Activated CD4-positive, alpha-beta T cell treated with anti-CD3 and anti-CD28 coated beads for 24 hours (primary cell): ENCODE measurements around the gene PHC2.

ENCODE experiments used
- DNase-seq, 2 donors: peaks; one replicate each; pipeline ENCODE4 v3.0.0-alpha.2; 2020; ENCODE audit warnings: low read depth in 2 of 2

PHC2 gene

DNA sequence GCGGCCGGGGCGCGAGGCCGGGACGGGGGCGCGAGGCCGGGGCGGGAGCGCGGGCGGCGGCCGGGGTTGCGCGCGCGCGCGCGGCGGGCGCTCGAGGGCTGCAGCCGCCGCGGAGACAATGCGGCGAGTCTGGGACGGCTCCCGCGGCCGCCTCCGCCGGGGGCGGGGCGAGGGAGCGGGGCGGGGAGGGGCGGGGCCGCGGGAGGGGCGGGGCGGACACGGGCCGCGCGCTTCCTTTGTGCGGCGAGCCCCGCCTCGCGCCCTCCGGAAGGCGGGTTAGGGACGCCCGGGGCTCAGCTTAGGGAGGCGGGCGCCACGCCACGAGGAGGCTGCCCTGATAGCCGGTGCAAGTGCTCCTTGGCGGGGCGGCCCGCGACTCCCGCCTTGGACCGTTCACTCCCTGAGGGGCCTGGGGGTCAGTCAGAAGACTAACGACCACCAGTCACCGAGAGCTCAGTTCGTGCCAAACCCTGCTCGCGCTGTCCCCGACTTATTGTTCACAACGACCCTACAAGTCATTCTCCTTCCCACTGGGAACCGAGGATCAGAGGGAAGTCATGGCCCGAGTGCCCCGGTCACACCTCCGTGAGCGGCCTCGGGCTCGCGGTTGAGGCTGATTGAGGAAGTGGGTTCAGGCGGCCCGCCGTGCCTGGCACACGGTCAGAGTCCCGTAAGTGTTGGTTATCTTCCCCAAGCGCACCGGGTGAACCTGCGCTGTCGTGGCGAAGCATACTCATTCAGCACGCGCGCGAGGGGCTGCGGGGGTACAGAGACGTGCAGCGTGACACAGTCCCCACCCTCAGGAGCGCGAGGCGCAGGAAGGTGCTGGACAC lies 80.9 kb downstream of the PHC2 start:
- peak; percentile 60 to 67 for DNase-seq

DNA sequence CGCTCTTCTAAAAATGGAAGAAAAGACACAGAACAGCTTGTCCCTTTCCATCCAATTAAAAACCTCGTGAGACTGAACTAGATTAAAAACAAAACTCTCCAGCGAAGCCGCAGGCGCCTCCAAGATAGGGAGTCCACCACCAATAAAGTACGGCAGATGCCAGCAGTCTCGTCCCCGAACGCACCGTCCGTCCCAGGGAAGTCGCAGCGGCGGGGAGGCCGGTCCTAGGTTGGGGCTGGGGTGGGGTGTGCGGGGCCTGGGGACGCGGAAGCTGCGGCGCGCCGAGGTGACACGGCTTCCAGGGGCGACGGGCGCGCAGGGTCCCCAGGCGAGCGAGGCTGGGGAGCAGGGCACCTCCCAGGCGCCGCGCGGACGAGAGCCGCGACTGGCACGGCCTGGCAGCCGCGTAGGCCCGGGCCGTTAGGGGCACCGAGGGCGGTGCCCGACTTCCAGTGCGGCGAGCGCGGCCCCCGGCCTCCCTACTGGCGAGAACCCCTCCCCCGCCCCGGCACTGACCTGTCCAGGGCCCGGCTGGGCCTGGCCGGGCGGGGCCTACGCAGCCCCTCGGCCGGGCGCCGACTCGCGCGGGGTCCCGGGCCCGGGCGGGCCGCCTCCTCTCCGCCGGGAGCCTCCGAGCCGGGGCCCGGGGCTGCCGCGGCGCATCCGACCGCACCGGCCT lies 81.7 kb downstream of the PHC2 start:
- peak; percentile 11 to 38 for DNase-seq

DNA sequence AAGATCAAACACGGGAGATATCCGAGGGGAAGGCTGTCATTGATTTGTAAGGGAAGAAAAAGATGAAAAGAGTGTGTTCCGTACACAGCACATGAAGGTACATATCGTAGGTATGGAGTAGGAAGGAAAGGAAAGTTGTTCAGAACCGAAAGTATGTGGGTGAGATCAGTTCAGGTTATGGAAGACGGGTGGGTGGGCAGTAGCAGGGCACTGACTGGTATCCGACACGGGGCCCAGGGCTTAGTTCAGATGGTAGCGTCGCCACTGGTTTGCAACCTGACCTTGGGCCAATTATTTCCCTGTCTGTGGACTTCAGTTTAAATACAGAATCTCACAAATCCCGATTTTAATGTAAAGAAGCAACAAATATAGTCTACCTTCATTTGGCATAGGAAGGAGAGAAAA lies 82.2 kb downstream of the PHC2 start:
- peak; percentile 11 to 19 for DNase-seq

DNA sequence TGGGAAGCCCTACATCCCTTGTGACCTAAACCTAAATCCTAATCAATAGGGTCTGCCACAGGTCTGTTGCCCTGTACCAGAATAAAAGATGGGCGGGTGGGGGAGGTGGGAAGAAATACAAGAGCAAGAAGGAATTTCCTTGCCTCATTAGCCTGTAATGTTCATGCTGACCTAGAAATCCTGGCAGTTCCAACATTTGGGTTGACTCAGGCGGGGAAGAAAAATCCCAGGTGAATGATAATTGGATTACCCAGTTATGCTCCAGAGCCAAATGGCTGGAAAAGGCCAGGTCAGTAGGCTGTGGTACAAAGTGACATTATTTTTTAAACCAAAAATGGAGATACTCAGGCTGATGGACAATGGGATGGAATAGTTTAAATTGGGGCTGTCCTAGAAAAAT lies 82.7 kb downstream of the PHC2 start:
- DNase-seq, result no peak

DNA sequence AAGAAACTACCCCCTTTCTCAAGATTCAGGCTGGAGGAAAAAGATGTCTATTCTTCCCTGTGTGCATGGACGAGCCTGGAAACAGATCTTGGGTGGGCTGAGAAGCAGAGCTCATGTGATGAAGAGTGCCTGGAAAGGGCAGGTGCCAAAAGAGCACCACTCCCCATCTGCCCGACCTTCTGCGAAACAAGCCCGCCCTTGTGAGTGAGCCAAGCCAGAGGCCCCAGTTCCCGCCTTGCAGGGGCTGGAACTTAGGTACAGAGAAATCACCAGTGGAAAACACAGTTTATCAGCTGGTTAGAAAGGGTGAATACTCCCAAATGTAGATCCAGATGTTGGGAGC lies 83.3 kb downstream of the PHC2 start:
- no peak for DNase-seq

DNA sequence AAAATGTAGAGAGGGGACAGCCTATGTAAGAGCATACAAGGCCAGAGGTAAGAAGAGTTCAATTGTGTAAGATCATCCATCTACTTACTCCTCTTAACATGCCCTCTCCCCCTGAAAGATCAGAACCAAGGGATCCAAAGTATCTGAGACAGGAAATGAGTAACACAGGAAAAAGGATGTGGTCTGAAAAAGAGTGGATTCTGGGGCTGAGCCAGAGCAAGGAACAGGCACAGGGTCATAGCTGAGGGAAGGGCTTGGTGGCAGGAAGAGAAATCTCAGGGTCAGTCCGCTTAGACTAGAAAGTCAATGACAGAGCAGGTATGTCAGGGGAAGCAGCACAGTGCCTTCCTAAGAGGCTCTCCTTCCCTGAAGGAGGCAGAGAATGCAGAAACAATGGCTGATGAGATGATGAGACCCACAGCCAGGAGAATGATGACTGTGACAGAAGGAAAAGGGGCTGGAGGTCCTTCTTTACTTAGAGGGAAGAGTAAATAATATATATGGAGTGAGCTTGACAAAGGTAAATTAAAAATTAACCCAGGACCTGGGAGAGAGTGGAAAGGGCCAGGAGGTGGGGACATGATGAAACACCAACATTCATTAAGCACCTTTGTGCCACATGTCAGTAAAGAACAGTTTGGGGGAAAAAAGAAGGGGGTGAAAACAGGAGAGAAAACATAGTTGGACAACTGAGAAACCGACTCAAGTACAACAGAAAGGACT lies 83.8 kb downstream of the PHC2 start:
- DNase-seq, result no peak

DNA sequence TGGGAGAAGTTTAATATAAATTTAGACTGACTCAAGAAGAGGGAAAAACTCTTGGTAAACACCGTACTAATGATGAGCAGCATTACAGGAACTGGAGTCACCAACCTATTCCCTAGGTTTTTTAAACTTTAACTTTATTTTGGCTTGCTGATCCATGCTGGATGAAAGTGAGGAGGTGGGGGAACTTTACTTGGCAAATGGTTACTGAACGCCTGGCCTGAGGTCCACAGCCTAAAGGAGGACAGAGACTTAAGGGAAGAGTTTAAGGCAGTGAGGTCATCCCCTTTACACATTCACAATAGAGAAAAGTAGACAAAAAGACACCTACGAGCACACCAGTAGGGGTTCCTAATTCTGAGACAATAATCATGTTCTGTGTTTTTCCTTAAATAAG lies 84.4 kb downstream of the PHC2 start:
- no peak for DNase-seq

DNA sequence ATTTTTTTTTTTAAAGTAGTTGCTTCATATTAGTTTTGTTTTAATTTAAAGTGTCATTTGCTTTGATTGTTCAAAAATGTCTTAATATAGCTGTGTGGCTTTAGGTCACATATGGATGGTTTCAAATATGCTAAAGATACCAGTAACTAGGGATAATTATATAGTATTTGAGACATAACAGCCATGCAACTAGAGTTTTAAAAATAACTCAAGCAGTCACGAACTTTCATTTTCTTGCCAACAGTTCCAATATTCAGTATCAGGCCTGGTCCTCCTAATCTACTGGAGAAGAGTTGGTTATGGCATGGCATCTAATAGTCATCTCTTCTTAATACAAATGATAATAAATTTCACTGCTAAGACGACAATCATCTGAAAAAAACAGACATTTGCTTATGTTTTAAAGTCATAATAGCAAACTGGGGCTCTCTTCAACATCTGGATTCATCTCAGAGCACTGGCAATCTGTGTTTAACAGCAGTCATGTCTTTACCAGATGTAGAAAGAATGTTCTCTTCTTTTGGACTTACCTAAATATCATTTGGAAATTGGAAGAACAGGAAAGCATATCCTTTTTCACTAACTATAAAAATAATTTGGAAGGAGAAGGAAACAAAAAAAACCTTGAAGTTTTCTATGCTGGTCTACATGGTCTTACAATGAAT lies 85.9 kb downstream of the PHC2 start:
- no peak for DNase-seq

DNA sequence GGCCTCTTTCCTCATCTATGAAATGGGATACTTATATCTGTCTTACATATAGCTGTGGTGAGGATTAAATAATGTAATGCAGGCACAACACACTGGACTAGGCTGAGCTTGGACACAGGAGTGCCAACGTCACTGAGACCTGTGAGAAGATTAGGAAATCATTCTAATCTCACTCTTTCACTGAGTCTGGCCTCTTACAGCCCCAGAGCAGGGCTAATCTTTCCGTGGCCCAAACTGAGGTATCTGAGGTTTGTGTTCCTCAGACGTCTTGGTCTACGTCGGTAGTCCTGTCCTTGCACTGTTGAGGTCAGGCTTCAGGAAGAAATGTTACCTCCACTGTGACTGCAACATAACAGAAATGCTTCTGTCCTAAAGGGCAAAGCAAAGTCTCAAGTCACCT lies 87.4 kb downstream of the PHC2 start:
- DNase-seq, result no peak

DNA sequence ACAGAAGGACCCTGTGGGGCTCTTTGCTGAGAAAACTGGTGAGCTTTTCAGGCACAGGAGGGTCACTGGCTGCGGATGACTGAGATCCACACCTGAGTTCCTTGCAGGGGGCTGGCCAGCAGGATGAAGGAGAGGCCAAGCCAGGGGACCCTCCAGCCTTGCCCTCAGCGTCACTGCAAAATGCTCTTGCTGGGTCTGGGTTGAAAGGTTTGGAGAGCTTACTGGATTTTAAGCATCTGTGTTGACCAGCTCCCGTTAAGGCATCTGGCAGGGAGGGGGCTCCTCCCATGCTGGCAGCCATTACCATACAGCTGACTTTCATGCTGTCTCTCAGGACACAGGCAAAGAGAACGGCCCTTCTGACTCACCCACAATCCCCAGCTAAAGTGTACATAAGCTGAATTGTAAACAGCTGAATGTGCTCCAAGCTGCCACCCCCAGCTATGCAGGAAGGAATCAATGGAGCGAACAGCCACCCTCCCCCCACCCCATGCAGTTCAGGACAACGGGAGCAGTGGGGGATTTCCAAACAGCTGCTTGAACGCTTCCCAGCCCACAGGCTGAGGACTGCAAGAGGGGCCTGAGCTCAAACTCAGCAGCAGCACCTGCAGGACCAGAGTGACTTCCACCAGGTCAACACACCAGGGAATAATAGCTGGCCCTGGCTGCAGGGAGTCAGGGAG lies 88.7 kb downstream of the PHC2 start:
- DNase-seq, result no peak

DNA sequence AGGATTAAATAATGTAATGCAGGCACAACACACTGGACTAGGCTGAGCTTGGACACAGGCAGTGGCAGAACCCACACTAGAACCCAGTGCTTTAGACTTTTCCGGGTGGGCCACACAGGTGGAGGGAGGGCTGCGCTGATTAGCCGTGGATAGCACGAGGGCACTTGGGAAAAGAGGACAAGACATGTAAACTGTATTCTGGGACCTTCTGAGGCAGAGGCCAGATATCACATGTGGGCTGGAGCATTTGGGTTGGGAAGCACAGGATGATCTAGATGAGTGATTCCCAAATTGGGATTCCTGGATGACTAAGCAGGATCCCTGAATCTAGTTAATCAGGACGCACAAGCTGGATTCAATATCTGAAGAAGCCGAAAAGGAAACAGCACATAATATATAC lies 89.7 kb downstream of the PHC2 start:
- no peak for DNase-seq

DNA sequence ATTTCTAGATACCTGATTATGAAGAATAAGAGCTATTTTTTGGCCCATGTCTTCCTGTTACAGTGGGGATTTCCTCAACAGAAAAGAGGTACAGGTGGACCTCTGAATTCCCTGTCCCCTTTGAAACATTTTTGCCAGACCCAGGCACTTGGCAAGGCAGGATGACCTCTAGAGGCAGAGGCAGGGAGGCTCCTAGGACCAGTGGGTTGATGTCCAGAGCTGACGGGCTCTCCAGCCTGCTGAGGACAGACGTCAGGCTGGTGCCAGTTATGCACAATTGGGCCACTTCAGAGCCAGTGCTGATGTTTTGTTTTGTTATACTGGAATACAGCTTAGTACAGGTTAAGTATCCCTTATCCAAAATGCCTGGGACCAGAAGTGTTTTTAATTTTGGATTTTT lies 91.5 kb downstream of the PHC2 start:
- DNase-seq, result no peak

DNA sequence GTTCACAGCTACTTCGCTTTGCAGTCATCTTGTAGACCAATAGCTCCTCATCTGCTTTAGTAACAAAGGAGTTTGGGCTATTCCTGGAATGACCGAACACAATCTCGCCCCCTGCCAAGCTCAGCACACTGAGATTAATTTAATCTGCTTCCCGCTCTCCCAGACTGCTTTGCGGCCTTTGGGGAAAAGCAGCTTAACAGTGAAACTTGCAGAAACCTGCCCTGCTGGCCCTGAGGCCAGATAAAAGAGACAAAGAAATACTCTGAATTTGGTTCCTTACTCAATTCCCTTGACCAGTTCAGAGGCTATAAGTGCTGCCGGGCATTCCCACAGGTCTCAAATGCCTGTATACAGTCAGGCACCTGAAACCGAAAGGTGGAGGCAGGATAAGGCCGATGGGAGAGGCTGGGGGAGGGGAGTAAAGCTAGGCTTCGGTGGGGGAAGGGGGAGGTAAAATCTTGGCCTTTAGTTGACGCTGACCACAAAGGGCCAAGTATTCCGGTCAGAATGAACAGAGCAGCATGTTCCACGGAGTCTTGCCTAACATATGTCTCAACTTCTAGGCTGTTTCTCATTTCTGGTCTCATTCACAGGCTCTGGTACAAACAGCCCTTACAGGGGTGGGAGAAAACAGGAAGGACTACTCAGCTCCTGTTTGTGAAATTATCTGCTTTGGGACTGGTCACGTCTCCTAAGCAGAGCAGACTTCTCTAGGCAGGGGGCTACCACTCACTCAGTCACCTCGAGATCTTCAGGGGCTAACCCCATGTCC lies 92.3 kb downstream of the PHC2 start:
- no peak for DNase-seq

DNA sequence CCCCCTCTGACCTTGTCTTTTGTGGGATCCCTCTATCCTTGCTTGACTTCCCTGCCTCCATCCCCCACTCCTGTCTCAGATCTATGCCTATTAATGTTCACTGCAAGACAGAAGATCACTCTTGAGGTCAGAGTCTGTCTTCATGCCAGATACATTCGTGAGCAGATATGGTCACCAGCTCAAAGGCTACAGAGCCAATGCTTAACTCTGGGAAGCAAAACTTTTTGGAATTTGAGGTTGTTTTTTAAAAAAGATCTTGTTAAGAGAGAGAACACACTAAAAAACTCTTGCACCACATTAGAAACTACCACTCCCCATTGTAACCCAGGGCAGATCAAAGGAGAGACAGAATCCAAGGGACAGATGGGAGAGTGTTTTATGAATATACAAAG lies 92.9 kb downstream of the PHC2 start:
- no peak for DNase-seq

DNA sequence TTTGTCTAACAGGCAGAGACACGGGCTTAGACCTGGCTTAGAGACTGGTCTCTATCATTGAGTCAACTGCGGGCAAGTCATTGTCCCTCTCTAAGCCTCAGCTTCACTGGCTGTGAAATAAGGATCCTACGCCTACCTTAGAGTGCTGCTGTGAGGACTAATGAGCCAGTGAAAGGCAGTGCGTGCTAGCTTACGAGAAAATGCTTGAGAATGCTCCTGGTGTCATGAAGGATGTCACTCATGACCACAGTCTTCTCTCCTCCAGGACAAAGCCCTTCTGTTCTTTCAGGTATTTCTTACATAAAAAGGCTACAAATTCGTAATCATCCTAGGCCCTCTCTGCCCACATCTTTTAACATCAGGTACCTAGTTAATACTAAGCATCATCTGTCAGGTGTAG lies 93.5 kb downstream of the PHC2 start:
- DNase-seq, result no peak

DNA sequence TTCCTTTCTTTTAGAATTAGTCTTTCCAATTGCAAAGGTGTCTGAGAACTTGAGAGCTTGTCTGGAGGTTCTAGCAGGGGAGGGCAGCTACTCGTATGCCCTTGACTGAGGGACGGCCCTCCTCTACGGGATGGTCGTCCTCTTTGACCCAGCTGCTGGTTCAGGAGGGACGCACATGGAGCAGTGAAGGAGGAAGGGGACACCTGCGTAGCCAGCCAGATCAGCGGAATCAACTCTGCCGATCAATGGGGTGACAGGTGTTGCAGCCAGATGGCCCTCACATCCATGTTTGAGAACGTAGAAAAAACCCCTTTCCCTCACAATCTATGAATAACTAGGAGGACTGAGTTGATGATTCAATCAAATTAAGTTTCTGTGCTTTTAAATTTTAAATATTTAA lies 94.3 kb downstream of the PHC2 start:
- no peak for DNase-seq

DNA sequence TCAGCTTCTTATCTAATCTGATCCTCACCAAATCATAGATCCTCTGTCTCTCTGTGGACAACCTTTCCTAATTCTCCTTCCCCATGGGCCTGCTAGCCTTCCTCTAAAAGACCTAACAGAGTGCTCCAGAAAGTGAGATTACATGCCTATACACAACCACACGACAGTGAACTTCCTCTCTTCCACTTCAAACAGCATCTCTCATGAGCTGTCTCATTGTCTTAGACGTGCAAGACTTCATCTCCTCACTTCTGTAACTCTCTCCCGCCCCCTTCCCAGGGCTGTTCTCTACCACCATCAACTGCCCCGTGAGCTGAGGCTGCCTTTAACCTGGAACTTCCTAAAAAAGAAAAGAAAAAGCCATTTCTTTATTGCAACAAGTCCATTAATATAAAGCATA lies 95.9 kb downstream of the PHC2 start:
- no peak for DNase-seq

DNA sequence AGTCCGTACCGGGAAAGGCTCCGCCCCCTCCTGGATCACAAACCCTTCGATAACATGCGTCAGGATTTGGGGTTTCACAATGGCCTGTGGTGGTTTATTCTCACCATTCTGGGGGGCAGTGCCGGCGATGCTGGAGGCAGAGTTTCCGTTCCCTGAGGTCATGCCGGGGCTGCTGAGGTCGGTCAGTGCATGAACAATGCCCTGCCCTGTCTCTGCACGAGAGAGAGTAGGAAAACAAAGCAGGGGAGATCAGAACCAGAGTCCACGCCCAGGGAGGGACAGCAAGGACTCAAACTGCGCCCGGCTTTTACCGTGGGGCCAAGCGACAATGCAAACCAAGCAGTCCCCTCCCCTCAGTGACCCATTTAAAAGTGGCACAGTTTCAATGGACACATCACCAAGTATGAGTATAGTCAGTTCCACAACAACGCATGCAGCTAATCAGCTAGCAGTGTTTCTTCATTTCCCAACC lies 96.8 kb downstream of the PHC2 start:
- no peak for DNase-seq

DNA sequence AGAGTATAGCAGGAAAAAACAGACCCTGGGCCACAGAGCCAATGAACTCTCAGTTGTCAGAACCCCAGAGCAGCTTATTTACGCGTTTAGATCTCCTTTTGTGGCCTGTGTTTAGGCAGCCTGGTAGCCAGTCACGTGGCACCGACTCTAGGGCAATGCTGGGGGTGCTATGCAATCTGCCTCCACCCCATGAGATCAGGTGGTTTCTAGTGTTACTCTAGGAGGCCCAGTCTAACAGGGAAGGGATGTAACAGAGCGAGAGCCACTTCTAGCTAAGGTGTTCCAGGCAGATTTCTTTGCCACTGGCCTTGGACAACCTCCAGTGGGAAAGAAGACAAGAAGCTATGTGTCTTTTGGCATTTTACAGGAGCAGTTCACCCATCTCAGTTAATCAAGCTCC lies 98.0 kb downstream of the PHC2 start:
- DNase-seq, result no peak

DNA sequence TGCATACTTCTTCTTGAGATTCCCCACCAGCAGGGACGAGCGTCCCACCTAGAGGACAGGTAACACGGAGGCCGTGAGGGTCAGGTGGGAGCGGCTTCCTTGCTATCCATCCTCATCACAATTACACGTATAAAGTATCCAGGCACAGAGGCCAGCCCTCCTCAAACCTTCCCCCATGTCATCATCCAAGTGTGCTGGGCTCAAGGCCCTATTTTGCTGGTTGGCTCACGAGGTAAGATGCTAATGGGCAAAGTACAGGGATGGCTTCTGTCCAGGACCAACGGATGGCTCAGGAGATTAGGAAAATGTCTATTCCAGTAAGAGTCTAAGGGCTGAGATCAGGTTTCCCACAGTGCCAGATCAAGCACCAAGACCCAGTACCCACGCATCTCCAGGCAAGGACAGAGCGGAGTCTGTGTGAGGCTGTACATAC lies 98.5 kb downstream of the PHC2 start:
- DNase-seq, result no peak
